Measurements from ENCODE around the gene ZCCHC24.

GRCh38 chr10:79488870-79489269, 43.4 kb upstream of the ZCCHC24 start:
- no peak for TF ChIP-seq POLR2AphosphoS5 (IDR thresholded peaks at IDR 0.05; ENCODE audit: low read depth, low read length)
- TF ChIP-seq POLR2A (IDR thresholded peaks at IDR 0.05; ENCODE audit: low read depth, low read length): no peak
